WTC11 (cell line): Measurements from ENCODE around the gene SEMA4G. TPM values are rescaled to one million over a fixed set of nuclear protein-coding genes. Genes with fewer than 3 reads are reported as not detected.

Experiments
- ATAC-seq: fragments of 200-7000 bp; cut with Tn5 transposase; 2 replicates; pipeline ENCODE4 v1.10.0; 2021; ENCODE audit warnings: mild to moderate bottlenecking, moderate library complexity
- CTCF ChIA-PET: fragments of 300-600 bp; sonication (Branson Sonifier 250); formaldehyde crosslinking; loops from one replicate; lab custom pipeline; 2021; ENCODE audit warnings: antibody characterized with exemption; lab: Charles Lee
- POLR2A ChIA-PET: fragments of 350-600 bp; sonication (Branson Sonifier 250); formaldehyde crosslinking; loops from one replicate; lab custom pipeline; 2021; ENCODE audit warnings: antibody characterized with exemption; lab: Charles Lee
- DNase-seq: peaks from one replicate; pipeline ENCODE4 v3.0.0; 2021; ENCODE audit warnings: low spot score
- H3K27ac Mint-ChIP-seq: 2 replicates; pipeline ENCODE4 v1.8.0; 2021; ENCODE audit warnings: mixed read lengths
- H3K27me3 Mint-ChIP-seq: 2 replicates; pipeline ENCODE4 v1.8.0; 2021; ENCODE audit warnings: low read depth, mild to moderate bottlenecking, moderate library complexity, mixed read lengths
- H3K36me3 Mint-ChIP-seq: 2 replicates; pipeline ENCODE4 v1.8.0; 2021; ENCODE audit warnings: mixed read lengths
- H3K4me1 Mint-ChIP-seq: 2 replicates; pipeline ENCODE4 v1.8.0; 2022; ENCODE audit warnings: mixed read lengths
- H3K4me3 Mint-ChIP-seq: 2 replicates; pipeline ENCODE4 v1.8.0; 2021; ENCODE audit warnings: mild to moderate bottlenecking, moderate library complexity, mixed read lengths
- H3K9me3 Mint-ChIP-seq: 2 replicates; pipeline ENCODE4 v1.8.0; 2021; ENCODE audit warnings: mixed read lengths
- AR ChIP-seq: fragments of 250-450 bp; sonication (Bioruptor Pico); IDR thresholded peaks from 2 replicates; pipeline ENCODE4 v1.9.0; 2021; ENCODE audit warnings: mild to moderate bottlenecking
- CREB1 ChIP-seq: sonication (generic); formaldehyde crosslinking; IDR thresholded peaks from 2 replicates; pipeline ENCODE4 v1.8.0; 2023; ENCODE audit warnings: mild to moderate bottlenecking, missing genetic modification reagents
- CREM ChIP-seq: sonication (generic); formaldehyde crosslinking; IDR thresholded peaks from 2 replicates; pipeline ENCODE4 v1.8.1; 2022; ENCODE audit warnings: mild to moderate bottlenecking, missing genetic modification reagents, moderate library complexity
- E2F1 ChIP-seq: sonication (generic); formaldehyde crosslinking; IDR thresholded peaks from 2 replicates; pipeline ENCODE4 v1.8.0; 2022; ENCODE audit warnings: mild to moderate bottlenecking, missing genetic modification reagents
- ETV6 ChIP-seq: sonication (generic); formaldehyde crosslinking; IDR thresholded peaks from 2 replicates; pipeline ENCODE4 v1.8.1; 2022; ENCODE audit warnings: mild to moderate bottlenecking, missing genetic modification reagents
- FOXP4 ChIP-seq: sonication (generic); formaldehyde crosslinking; IDR thresholded peaks from 2 replicates; pipeline ENCODE4 v1.8.0; 2022; ENCODE audit warnings: mild to moderate bottlenecking, missing genetic modification reagents
- HMGA2 ChIP-seq: fragments of 250-450 bp; sonication (Bioruptor Pico); IDR thresholded peaks from 2 replicates; pipeline ENCODE4 v1.4.0; 2021; ENCODE audit warnings: mild to moderate bottlenecking, moderate library complexity
- KAT7 ChIP-seq: sonication (generic); formaldehyde crosslinking; IDR thresholded peaks from 2 replicates; pipeline ENCODE4 v1.8.1; 2023; ENCODE audit warnings: missing genetic modification reagents, mild to moderate bottlenecking, borderline replicate concordance
- MYBL2 ChIP-seq: sonication (generic); formaldehyde crosslinking; IDR thresholded peaks from 2 replicates; pipeline ENCODE4 v1.8.1; 2023; ENCODE audit warnings: mild to moderate bottlenecking, moderate library complexity, missing genetic modification reagents
- NFATC4 ChIP-seq: fragments of 250-450 bp; sonication (Bioruptor Pico); IDR thresholded peaks from 2 replicates; pipeline ENCODE4 v1.9.0; 2021; ENCODE audit warnings: mild to moderate bottlenecking
- SP1 ChIP-seq: sonication (generic); formaldehyde crosslinking; conservative IDR thresholded peaks from 2 replicates; pipeline ENCODE4 v1.8.1; 2022; ENCODE audit warnings: missing genetic modification reagents
- TEAD1 ChIP-seq: sonication (generic); formaldehyde crosslinking; IDR thresholded peaks from 2 replicates; pipeline ENCODE4 v1.8.0; 2022; ENCODE audit warnings: mild to moderate bottlenecking, missing genetic modification reagents
- TP53 ChIP-seq: sonication (generic); formaldehyde crosslinking; IDR thresholded peaks from 2 replicates; pipeline ENCODE4 v1.8.1; 2023; ENCODE audit warnings: mild to moderate bottlenecking, missing genetic modification reagents
- ZNF232 ChIP-seq: sonication (generic); formaldehyde crosslinking; IDR thresholded peaks from 2 replicates; pipeline ENCODE4 v1.8.0; 2022; ENCODE audit warnings: mild to moderate bottlenecking, missing genetic modification reagents
- ZNF317 ChIP-seq: sonication (generic); formaldehyde crosslinking; IDR thresholded peaks from 2 replicates; pipeline ENCODE4 v1.8.1; 2023; ENCODE audit warnings: low read depth, mild to moderate bottlenecking, moderate library complexity, missing genetic modification reagents, borderline replicate concordance
- total RNA-seq: library from RNA; stranded (reverse); gene quantifications from 3 replicates; pipeline ENCODE4 v1.2.3, GENCODE V29; 2021
- TF ChIP-seq, protein P1 (sequence below): fragments of 200-600 bp; IDR thresholded peaks from 2 replicates; pipeline ENCODE4 v1.8.0; 2022; ENCODE audit warnings: antibody characterized with exemption
- TF ChIP-seq, protein P2 (sequence below): sonication (generic); formaldehyde crosslinking; IDR thresholded peaks from 2 replicates; pipeline ENCODE4 v1.8.0; 2023; ENCODE audit warnings: missing genetic modification reagents, mild to moderate bottlenecking, borderline replicate concordance
- TF ChIP-seq, protein P3 (sequence below): sonication (generic); formaldehyde crosslinking; IDR thresholded peaks from 2 replicates; pipeline ENCODE4 v1.8.1; 2023; ENCODE audit warnings: mild to moderate bottlenecking, moderate library complexity, missing genetic modification reagents
- TF ChIP-seq, protein P4 (sequence below): fragments of 250-450 bp; sonication (Bioruptor Pico); IDR thresholded peaks from 2 replicates; pipeline ENCODE4 v1.9.0; 2021; ENCODE audit warnings: mild to moderate bottlenecking
- TF ChIP-seq, protein P5 (sequence below): sonication (generic); formaldehyde crosslinking; IDR thresholded peaks from 2 replicates; pipeline ENCODE4 v1.8.1; 2022; ENCODE audit warnings: mild to moderate bottlenecking, moderate library complexity, missing genetic modification reagents

SEMA4G gene
- total RNA-seq, 1 experiment from 2014 or later = 11.8 TPM

- H3K36me3 Mint-ChIP-seq = peaks cover 9% of the 10 kb centered on the region
- H3K4me1 Mint-ChIP-seq = peaks cover 32% of the 10 kb centered on the region
- ATAC-seq (peak; percentile 4), DNase-seq (peak; percentile 73)
- no peaks in the 10 kb centered on the region for H3K27me3 Mint-ChIP-seq
- H3K4me3 Mint-ChIP-seq = peak overlapping the region; percentile 83
- peak overlapping the region; percentile 95 for H3K27ac Mint-ChIP-seq
- ChIA-PET POLR2A (interaction anchor here (1.8 to 3.4 kb wide), 2 partner anchors 9 to 15 kb away, joined by 5 to 14 read pairs; no protein-coding TSS in a partner anchor), CTCF (interaction anchor here (0.6 to 13.4 kb wide), 15 partner anchors 10 to 400 kb away, joined by 3 to 277 read pairs (median 4); partner anchors contain the start of genes PDZD7, SEMA4G and SFXN3)
- no peaks in the 10 kb centered on the region for H3K9me3 Mint-ChIP-seq
- TF ChIP-seq, protein P1, sequence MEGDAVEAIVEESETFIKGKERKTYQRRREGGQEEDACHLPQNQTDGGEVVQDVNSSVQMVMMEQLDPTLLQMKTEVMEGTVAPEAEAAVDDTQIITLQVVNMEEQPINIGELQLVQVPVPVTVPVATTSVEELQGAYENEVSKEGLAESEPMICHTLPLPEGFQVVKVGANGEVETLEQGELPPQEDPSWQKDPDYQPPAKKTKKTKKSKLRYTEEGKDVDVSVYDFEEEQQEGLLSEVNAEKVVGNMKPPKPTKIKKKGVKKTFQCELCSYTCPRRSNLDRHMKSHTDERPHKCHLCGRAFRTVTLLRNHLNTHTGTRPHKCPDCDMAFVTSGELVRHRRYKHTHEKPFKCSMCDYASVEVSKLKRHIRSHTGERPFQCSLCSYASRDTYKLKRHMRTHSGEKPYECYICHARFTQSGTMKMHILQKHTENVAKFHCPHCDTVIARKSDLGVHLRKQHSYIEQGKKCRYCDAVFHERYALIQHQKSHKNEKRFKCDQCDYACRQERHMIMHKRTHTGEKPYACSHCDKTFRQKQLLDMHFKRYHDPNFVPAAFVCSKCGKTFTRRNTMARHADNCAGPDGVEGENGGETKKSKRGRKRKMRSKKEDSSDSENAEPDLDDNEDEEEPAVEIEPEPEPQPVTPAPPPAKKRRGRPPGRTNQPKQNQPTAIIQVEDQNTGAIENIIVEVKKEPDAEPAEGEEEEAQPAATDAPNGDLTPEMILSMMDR = peak; percentile 97
- no peak for TF ChIP-seq NFATC4 (CRISPR knock-in tag)
- no peak for TF ChIP-seq MYBL2
- TF ChIP-seq CREM = peak; percentile 53; the same call in 1 of the 2 replicates
- no peak for TF ChIP-seq HMGA2 (CRISPR knock-in tag)
- no peak for TF ChIP-seq AR (CRISPR knock-in tag)
- TF ChIP-seq FOXP4 = no peak; the same call in 1 of the 2 replicates
- TF ChIP-seq, protein P2, sequence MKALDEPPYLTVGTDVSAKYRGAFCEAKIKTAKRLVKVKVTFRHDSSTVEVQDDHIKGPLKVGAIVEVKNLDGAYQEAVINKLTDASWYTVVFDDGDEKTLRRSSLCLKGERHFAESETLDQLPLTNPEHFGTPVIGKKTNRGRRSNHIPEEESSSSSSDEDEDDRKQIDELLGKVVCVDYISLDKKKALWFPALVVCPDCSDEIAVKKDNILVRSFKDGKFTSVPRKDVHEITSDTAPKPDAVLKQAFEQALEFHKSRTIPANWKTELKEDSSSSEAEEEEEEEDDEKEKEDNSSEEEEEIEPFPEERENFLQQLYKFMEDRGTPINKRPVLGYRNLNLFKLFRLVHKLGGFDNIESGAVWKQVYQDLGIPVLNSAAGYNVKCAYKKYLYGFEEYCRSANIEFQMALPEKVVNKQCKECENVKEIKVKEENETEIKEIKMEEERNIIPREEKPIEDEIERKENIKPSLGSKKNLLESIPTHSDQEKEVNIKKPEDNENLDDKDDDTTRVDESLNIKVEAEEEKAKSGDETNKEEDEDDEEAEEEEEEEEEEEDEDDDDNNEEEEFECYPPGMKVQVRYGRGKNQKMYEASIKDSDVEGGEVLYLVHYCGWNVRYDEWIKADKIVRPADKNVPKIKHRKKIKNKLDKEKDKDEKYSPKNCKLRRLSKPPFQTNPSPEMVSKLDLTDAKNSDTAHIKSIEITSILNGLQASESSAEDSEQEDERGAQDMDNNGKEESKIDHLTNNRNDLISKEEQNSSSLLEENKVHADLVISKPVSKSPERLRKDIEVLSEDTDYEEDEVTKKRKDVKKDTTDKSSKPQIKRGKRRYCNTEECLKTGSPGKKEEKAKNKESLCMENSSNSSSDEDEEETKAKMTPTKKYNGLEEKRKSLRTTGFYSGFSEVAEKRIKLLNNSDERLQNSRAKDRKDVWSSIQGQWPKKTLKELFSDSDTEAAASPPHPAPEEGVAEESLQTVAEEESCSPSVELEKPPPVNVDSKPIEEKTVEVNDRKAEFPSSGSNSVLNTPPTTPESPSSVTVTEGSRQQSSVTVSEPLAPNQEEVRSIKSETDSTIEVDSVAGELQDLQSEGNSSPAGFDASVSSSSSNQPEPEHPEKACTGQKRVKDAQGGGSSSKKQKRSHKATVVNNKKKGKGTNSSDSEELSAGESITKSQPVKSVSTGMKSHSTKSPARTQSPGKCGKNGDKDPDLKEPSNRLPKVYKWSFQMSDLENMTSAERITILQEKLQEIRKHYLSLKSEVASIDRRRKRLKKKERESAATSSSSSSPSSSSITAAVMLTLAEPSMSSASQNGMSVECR = peak; percentile 39; the same call in 1 of the 2 replicates
- peak; percentile 15; the same call in 1 of the 2 replicates for TF ChIP-seq ZNF232 (CRISPR knock-in tag)
- TF ChIP-seq ETV6 (CRISPR knock-in tag) = 0 out of 2 replicates have a peak, but pooled peaks have one; percentile 8
- 0 out of 2 replicates have a peak, but pooled peaks have one; percentile 20 for TF ChIP-seq ZNF317 (CRISPR knock-in tag)
- TF ChIP-seq KAT7 (CRISPR knock-in tag) = peak; percentile 56; the same call in 1 of the 2 replicates
- TF ChIP-seq, protein P3, sequence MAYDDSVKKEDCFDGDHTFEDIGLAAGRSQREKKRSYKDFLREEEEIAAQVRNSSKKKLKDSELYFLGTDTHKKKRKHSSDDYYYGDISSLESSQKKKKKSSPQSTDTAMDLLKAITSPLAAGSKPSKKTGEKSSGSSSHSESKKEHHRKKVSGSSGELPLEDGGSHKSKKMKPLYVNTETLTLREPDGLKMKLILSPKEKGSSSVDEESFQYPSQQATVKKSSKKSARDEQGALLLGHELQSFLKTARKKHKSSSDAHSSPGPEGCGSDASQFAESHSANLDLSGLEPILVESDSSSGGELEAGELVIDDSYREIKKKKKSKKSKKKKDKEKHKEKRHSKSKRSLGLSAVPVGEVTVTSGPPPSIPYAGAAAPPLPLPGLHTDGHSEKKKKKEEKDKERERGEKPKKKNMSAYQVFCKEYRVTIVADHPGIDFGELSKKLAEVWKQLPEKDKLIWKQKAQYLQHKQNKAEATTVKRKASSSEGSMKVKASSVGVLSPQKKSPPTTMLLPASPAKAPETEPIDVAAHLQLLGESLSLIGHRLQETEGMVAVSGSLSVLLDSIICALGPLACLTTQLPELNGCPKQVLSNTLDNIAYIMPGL = peak; percentile 100
- TF ChIP-seq TP53 (CRISPR knock-in tag) = 0 out of 2 replicates have a peak, but pooled peaks have one; percentile 58
- peak; percentile 46; the same call in 1 of the 2 replicates for TF ChIP-seq TEAD1 (CRISPR knock-in tag)
- TF ChIP-seq, protein P4, sequence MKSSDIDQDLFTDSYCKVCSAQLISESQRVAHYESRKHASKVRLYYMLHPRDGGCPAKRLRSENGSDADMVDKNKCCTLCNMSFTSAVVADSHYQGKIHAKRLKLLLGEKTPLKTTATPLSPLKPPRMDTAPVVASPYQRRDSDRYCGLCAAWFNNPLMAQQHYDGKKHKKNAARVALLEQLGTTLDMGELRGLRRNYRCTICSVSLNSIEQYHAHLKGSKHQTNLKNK (CRISPR knock-in tag) = no peak
- peak; percentile 29; the same call in 1 of the 2 replicates for TF ChIP-seq CREB1 (CRISPR knock-in tag)
- 0 out of 2 replicates have a peak, but pooled peaks have one; percentile 41 for TF ChIP-seq E2F1 (CRISPR knock-in tag)
- peak; percentile 30 for TF ChIP-seq SP1 (CRISPR knock-in tag)
- TF ChIP-seq, protein P5, sequence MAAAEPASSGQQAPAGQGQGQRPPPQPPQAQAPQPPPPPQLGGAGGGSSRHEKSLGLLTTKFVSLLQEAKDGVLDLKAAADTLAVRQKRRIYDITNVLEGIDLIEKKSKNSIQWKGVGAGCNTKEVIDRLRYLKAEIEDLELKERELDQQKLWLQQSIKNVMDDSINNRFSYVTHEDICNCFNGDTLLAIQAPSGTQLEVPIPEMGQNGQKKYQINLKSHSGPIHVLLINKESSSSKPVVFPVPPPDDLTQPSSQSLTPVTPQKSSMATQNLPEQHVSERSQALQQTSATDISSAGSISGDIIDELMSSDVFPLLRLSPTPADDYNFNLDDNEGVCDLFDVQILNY (CRISPR knock-in tag) = peak; percentile 65
Measured at GRCh38 chr10:100998991-100999741, 29.9 kb downstream of the SEMA4G start.
